NCI-H69 (cell line): ENCODE data around the gene SH3BP4.

Experiments used
- DNase-seq: peaks from one replicate; lab custom pipeline; 2025; lab: John Stamatoyannopoulos, UW

Gene SH3BP4

DNA sequence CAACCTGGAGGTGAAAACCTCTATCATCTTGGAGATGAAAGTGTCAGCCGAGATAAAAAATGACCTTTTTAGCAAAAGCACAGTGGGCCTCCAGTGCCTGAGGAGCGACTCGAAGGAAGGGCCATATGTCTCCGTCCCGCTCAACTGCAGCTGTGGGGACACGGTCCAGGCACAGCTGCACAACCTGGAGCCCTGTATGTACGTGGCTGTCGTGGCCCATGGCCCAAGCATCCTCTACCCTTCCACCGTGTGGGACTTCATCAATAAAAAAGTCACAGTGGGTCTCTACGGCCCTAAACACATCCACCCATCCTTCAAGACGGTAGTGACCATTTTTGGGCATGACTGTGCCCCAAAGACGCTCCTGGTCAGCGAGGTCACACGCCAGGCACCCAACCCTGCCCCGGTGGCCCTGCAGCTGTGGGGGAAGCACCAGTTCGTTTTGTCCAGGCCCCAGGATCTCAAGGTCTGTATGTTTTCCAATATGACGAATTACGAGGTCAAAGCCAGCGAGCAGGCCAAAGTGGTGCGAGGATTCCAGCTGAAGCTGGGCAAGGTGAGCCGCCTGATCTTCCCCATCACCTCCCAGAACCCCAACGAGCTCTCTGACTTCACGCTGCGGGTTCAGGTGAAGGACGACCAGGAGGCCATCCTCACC, 90.2 kb downstream of the SH3BP4 start:
- DNase-seq, result no peak

DNA sequence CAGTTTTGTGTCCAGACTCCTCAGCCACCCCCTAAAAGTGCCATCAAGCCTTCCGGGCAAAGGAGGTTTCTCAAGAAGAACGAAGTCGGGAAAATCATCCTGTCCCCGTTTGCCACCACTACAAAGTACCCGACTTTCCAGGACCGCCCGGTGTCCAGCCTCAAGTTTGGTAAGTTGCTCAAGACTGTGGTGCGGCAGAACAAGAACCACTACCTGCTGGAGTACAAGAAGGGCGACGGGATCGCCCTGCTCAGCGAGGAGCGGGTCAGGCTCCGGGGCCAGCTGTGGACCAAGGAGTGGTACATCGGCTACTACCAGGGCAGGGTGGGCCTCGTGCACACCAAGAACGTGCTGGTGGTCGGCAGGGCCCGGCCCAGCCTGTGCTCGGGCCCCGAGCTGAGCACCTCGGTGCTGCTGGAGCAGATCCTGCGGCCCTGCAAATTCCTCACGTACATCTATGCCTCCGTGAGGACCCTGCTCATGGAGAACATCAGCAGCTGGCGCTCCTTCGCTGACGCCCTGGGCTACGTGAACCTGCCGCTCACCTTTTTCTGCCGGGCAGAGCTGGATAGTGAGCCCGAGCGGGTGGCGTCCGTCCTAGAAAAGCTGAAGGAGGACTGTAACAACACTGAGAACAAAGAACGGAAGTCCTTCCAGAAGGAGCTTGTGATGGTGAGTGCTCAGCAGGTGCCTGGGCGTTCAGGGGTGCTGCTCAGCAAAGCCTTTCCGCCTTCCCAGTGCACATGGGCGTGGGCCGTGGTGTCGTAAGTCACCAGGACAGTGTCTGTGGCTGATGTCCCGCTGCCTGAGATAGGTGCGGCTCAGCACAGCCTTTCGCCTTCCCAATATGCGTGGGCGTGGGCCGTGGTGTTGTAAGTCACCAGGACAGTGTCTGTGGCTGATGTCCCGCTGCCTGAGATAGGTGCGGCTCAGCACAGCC, 91.0 kb downstream of the SH3BP4 start:
- no peak for DNase-seq

DNA sequence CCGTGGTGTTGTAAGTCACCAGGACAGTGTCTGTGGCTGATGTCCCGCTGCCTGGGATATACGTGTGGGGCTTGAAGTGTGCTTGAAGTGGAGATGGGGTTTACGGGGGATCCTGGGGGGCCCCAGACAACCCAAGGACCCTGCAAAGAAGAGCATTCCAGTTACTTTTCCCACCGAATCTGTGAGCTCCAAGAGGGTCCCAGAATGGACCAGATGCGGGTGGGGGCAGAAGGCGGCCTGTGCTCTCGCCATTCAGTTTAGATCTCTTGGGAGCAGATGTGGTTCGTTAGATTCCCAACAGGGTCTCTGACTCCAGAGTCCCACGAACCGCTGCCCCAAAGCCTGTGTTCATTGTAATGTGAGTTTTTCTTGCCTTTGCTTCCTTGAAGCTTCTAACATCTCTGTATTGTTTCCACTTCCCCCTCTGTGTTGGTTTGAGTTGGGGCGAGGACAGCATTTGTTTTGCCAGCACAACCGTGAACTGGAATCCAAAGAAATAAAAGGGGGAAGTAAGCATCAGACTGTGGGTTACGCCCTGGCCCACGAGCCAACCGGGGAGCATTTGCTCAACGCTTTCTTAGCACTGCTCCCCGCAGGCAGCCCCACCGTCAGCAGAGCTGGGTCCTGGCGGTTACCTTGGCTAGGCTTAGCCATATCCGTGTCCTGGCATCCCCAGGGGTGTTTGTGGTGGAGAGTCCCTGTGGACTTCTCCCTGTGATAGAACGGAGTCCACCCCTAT, 92.1 kb downstream of the SH3BP4 start:
- no peak for DNase-seq

DNA sequence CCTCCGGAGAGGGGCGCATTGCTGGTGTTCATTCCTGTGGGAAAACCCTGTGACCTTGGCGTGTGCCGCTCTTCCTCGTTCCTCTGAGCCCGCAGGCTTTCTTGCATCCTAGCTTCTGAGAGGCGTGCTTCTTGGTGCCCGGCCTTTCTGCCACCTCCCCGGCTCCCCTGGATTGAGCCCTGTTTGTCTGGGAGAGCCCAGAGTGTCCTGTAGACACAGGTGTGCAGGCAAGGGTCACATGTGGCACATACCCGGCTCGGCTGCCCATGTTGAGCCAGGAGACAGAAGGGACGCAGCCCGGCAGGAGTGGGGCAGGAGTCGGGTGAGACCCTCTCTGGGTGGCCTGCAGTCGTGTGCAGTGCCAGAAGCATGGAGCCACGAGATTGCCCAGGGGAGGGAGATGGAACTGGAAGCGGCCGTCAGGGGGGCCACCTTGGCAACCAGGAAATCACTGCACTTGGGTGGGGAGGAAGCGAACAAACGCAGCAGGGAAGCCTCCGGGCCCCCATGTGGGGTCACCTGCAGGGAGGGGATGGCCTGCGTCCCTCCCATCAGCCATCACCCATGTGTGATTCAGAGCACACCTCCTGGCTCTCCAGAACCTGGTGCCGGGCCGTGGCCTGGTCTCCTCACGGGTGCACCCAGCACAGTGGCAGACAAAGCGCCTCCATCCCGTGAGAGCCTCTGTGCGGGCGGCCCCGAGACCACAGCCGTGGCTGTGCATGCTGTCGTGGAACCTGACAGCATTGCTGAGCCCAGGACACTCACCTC, 92.9 kb downstream of the SH3BP4 start:
- DNase-seq, result no peak

DNA sequence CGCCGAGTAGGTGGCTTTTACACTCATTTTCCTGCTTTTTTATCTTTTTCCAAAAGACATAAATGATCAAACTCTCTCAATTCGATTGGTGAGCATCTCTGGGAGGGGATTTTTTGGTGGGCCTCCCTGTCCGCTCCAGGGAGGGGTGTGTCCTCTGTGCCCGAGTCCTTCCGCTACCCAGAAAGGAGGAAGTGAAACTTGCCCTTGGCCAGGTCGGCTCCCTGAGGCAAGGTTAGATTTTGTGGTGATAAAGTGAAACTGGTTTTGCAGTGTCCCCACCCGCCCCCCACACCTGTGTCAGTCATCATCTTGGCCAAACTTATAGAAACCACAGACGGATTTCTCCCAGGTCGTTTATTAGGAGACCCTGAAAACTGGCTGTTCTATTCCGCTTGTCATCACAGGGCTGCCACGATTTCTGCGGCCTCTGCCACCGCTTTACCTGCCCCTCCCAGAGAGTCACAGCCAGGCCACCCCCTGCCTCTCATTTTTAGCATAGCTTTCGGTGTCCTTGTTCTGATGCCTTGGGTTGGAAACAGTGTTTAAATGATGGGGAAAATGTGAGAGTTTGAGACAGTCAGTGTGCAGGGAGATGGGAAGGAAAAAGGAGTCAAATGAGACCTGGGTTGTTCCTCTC, 93.6 kb downstream of the SH3BP4 start:
- DNase-seq, result no peak

DNA sequence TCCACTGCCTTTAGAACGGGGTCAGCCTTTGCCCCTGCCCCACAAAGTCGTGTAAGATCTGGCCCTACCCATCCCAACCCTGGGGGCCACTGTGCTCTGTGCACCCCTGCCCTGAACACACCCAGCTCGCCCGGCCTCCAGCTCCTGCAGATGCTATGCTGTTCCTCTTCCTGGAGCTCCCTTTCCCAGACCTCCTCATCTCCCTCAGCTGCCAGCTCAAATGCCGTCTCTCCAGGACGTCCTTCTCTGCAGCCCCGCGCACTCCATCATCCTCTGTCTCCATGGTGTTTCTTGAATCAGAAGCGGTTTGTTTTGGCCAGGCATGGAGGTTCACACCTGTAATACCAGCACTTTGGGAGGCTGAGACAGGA, 94.1 kb downstream of the SH3BP4 start:
- no peak for DNase-seq

DNA sequence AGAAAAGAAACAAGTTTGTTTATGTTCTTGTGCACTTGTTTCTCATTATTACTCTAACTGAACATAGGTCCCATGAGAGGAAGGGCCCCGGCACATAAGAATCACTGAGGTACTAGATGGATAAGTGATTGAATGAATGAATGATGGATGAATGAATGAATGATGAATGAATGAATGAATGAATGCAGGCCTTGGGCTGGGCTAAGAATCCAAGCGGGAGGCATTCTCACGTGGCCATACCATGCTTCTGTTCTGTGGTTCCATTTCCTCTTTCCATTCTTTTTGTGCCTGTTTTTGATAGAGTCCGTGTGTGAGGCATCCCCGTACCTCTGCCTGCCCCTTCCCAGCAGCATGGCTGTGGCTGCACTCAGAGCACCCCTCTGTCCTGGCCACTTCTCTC, 94.8 kb downstream of the SH3BP4 start:
- DNase-seq, result no peak

DNA sequence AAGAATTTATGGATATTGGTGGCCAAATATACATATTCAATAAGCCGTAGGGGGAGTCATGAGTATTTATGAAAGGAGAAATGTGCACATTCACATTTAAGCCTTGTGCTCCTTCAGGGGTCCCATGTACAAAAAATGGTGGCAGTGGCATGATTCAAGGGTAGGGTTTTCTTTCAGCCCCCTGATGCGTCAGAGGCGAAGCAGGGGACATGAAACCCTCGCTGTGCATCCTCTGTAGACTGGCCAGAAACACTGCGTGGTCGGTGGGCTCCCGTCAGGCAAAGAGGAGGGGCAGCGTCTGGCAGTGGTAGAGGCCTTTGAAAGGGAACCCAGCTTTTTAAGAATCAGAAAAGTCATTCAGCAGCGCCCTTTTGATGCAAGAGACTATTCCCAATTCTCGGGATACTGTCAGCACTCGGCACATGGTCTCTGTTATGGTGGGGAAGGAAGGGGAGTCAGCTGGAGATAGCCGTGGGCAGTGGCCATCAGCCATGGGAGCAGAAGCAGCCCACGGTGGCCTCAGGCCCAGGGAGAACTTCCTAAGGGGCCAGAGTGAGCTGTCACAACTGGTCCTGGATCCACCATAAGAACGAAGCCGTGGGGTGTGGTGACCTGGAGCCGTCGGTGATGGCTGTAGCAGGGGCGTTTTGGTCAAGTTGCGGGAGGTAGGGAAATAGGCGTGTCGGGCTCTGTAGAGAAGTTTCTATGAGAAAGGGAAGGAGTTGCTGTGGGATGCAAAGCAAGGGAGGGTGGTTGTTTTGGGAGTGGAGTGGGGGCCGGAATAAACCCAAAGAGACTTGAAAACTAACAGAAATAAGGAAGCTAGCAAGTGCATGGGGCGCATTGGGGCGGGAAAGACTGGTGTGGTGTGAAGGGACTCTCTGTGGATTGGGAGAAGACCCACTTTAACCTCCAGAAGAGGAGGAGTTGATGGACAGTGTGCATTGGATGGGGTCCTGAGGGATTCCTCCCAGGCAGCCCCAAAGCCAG, 95.6 kb downstream of the SH3BP4 start:
- DNase-seq, result no peak

DNA sequence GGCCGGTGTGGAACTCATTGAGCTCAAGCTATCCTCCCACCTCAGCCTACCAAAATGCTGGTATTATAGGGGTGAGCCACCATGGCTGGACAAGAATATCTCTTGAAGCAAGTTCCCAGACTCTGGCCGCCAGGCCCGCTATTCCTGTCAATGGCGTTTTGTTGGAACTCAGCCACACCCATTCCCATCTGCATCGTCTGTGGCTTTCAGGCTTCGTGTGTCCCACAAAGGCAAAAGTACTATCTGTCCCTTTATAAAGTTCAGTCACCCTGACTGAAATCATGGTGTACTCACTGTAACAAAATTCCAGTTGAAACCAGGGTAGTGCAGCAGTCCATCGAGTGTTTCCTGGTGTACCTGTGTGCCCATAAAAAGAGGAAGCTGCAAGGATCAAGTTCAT, 96.7 kb downstream of the SH3BP4 start:
- peak; percentile 24 for DNase-seq

DNA sequence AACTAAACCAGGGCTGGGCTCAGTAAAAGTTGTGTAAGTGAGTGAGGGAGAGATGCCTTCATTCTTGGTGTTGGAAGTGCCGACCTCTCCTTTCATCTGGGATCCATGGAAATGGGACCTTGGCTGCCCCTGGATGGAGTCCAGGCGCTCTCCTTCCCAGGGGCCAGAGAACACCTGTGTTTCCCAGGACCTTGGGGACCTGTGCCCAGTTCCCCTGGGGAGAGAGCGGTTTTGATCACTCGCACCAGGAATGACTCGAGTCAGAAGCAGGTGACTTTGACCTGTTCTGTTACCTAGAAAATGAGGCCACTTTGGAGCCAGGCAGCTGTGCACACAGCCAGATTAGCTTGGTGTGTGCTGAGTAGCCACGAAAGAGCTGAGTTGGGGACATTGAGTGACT, 97.3 kb downstream of the SH3BP4 start:
- DNase-seq, result peak; percentile 46

DNA sequence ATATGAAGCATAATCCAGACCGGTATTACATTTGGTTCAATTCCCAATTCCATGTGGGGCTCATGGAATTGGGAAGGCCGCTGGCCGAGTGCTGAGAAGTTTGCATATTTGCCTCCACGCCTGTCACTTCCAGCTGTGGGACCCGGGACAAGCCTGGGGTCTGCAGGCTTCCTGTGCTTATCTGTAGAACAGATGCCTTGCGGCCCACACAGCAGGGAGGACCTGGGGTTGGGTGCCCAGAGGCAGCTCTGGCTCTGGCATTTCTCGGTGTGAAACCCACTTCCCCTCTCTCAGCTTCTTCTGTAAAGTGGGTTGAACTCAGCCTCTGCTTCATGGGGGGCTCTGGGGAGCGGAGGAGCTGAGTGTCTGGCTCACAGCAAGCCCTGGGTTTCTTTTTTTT, 97.9 kb downstream of the SH3BP4 start:
- DNase-seq, result peak; percentile 7

DNA sequence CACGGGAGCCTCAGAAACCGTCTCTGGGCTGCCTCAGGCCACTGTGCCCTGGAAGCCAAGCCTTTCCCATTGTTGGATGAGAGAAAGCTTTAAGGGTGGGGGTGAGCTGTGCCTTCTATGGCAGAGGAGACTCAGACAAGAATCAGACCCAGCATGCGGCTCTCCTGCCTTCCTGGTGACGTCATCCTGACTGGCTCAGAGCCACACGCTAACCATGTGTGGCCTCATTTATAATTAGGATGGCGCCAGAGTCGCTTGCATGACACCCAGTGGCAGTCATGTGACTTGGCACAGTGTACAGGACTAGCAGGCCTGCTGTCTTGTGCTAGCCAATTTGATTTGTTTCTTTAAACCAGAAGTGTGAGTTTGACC, 99.1 kb downstream of the SH3BP4 start:
- peak; percentile 97 for DNase-seq

DNA sequence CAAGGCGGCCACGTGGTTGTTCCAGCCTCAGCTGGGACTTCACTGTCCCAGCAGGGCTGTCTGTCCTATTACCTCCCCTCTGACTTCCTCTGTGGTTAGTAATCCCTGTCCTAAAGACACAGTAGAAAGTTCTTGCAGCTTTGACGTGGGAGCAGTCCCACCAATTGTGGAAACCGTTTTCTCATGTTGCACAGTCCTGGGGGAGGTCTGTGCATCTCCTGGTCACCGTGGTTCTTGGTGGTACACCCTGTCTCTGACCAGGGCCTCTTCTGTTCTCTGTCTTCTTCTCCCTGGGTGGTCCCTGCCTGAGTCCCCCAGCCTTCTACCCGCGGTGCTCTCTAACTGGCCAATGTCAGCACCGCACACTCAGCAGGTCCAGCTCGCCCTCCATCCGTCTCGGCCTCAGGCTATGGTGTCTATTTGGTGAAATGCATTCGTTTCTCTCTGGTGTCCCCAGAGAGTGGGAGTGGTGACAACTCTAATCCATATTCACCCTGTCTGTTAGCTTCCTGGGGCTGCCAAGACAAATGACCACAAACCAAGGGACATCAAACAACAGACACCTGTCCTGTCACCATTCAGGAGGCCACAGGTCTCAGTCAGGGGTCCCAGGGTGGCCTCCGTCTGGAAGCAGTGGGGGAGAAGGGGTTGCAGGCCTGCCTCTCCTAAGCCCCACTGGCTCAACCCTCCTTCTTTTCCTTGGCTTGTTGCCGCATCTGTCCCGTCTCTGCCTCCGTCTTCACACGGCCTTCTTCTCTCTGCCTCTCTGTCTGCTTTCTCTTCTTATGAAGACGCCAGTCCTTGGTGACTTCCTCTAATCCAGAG, 99.8 kb downstream of the SH3BP4 start:
- DNase-seq, result peak; percentile 41

DNA sequence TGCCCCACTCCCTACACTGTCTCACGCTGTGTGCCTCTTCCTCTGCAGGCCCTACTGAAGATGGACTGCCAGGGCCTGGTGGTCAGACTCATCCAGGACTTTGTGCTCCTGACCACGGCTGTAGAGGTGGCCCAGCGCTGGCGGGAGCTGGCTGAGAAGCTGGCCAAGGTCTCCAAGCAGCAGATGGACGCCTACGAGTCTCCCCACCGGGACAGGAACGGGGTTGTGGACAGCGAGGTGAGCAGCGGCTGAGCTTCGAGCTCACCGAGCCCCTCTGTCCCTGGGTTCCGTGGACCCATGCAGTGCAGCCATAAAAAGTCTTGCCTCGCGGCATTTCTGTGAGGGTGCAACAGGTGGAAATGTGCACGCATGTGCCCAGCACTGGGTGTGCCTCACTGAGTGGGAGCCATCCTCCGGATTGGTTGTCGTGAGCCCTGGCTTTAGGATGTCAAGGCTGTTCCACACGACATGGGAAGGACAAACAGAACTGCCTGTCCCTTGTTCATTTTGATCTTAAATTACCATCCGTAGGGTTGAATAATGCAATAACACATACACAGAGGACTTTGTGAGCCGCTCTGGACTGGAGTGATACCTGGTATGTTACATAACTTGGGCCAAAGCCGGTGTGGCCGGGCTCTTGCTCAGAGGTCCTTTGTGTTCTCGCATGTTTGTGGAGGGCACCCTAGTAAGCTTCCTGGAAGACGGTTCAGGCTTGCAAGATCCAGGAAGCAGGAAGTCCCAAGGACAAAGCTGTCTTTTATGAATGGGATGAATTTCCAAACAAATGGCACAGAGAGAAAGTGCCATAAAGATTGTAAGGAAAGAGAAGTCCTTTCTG, 100.9 kb downstream of the SH3BP4 start:
- DNase-seq, result no peak

DNA sequence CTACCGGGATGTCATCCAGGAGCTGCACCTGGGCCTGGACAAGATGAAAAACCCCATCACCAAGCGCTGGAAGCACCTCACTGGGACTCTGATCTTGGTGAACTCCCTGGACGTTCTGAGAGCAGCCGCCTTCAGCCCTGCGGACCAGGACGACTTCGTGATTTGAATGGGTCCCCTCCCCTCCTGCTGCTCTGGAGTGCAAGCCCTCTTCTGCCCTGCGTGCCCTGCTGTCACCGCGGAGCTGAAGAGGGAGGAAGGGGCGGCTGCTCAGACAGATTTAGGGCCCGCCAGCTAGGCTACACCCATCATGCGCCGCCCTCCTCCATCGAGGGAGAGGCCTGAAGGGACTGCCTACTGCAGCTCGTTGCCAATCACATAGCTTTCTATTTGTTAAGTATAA, 101.8 kb downstream of the SH3BP4 start:
- no peak for DNase-seq

DNA sequence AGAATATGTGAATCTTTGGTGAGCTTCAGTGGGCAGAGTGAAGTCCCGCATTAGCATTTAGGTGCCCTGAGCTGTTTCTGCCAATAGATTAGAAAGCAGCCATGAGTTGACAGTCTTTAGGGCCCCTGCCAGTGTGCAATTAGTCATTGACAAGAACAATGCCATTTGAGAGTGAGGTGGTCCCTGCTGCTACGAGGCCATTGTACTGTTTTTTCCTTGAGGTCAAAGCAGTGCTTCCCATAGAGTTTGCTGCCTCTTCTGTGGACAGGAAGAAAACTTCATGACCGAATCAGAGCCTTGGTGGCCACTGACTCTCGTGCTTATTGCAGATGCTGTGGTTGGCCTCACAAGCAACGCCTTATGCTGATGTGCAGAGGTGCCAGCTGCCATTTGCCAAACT, 102.7 kb downstream of the SH3BP4 start:
- DNase-seq, result no peak

DNA sequence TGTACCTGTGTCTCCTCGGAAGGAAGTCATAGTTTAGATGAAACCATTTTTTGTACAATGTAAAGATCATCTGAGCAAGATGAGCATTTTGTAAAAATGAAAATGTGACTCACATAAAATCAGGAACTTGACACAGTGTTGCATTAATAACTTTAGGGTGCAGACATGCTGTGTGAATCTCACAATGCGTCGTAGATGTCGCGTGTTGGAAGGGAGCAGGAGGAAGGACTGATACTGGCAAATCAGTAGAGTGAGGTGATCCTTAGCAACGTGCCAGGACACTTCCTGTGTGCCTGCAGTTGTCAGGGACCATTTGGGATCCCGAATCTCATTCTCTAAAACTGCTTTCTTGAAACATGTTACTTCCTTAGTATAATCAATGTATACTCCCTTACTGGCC, 103.1 kb downstream of the SH3BP4 start:
- no peak for DNase-seq

DNA sequence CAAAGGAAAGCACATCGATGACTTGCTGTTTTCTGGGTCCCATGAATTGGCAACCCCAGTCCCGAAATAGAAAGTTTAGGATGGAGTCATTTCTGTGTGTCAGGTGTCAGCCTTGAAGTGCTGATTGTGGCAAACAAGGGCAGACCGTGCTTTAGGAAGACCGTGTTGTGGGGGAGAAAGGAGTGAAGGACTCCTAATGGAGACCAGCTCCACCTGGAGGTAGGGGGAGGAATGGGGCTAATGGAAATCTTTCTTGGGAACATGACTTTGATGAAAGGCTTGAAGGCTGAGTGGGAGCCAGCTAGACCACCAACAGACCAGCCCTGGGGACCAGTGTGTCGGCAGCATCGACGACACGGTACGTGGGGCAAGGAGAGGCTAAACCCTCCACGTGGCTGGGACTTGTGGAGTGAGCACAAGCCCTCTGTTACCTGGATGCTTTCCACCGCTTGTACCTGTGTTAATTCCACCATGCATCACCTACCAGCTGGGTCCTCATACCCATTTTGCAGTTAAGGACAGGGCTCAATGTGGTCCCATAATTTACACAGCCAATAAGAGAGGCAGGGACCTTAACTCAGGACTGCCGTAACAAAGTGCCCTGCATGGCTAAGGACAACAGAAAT, 104.2 kb downstream of the SH3BP4 start:
- peak; percentile 41 for DNase-seq
